Cardiac muscle cell (in vitro differentiated cells and primary cell): ENCODE data around the gene DOK7. TPM values are rescaled to one million over a fixed set of nuclear protein-coding genes. Genes with fewer than 3 reads are reported as not detected.
A peak's percentile ranks its signal among the peaks of the same experiment; 100 is the strongest.

ENCODE experiments used
- DNase-seq, 2 donors: peaks; one replicate each; pipeline versions ENCODE4 v3.0.0 to v3.0.0-alpha.2; 2010 to 2017; ENCODE audit warnings: low read depth in 1 of 2, low spot score in 1 of 2
- H3K27ac ChIP-seq: fragments of 200-600 bp; sonication (generic); 2 replicates; pipeline ENCODE4 v1.5.1; 2016
- H3K27me3 ChIP-seq: fragments of 200-600 bp; sonication (generic); 2 replicates; pipeline ENCODE4 v1.6.0; 2016; ENCODE audit warnings: control low read depth
- H3K36me3 ChIP-seq: fragments of 200-600 bp; sonication (generic); 2 replicates; pipeline ENCODE4 v1.5.1; 2016; ENCODE audit warnings: control low read depth
- H3K4me1 ChIP-seq: fragments of 200-600 bp; sonication (generic); 2 replicates; pipeline ENCODE4 v1.8.1; 2017; ENCODE audit warnings: low read depth, mild to moderate bottlenecking, mixed run types
- H3K4me3 ChIP-seq: fragments of 200-600 bp; sonication (generic); 2 replicates; pipeline ENCODE4 v1.5.1; 2016; ENCODE audit warnings: mild to moderate bottlenecking
- H3K9me3 ChIP-seq: fragments of 200-600 bp; sonication (generic); 2 replicates; pipeline ENCODE4 v1.5.1; 2017; ENCODE audit warnings: low read depth, mild to moderate bottlenecking, control low read depth
- polyA plus RNA-seq: library from polyadenylated mRNA; unstranded; fragments of >200 nt; fragmentation: Nextera tagmentation; extraction: Ambion mirVana; gene quantifications from 2 replicates; pipeline ENCODE4 v1.2.1, GENCODE V29; 2016
- total RNA-seq: library from RNA; depleted of rRNA; stranded (reverse); fragments of >200 nt; gene quantifications from 2 replicates; pipeline ENCODE4 v1.2.3, GENCODE V29; 2016
- TF ChIP-seq, protein P1 (sequence below): IDR thresholded peaks from 2 replicates; pipeline ENCODE4 v1.5.1; 2012; ENCODE audit warnings: low read depth, mild to moderate bottlenecking, low read length

DOK7 gene
- total and polyA plus RNA-seq, 2 experiments from 2014 or later: 14.4 to 18.0 TPM

DNA sequence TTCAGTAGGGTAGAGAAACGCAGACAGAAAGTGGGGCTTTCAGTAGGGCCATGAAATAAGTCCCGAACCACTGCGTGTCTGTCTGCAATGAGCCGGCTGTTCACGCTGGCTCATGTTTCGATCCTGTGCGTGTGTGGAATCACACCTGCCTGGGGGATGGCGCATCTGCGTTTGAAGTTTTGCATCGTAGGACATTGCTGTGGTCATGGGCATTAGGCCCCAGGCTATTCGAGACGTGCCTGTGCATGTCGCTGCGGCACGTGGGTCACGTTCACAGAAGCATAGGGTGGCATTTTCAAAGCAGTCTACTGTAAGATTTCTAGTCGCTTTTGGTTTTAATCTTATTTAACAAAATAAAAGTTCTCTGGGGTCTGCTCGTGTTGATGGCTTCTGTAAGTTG, 46.8 kb upstream of the DOK7 start:
- no peaks in the 10 kb centered on the region for H3K9me3 ChIP-seq
- DNase-seq: no peak
- H3K4me1 ChIP-seq: peaks cover 3% of the 10 kb centered on the region
- peaks cover 7% of the 10 kb centered on the region for H3K36me3 ChIP-seq
- no peak overlapping the region for H3K27ac ChIP-seq
- no peaks in the 10 kb centered on the region for H3K27me3 ChIP-seq
- H3K4me3 ChIP-seq: no peak overlapping the region
- TF ChIP-seq, protein P1, sequence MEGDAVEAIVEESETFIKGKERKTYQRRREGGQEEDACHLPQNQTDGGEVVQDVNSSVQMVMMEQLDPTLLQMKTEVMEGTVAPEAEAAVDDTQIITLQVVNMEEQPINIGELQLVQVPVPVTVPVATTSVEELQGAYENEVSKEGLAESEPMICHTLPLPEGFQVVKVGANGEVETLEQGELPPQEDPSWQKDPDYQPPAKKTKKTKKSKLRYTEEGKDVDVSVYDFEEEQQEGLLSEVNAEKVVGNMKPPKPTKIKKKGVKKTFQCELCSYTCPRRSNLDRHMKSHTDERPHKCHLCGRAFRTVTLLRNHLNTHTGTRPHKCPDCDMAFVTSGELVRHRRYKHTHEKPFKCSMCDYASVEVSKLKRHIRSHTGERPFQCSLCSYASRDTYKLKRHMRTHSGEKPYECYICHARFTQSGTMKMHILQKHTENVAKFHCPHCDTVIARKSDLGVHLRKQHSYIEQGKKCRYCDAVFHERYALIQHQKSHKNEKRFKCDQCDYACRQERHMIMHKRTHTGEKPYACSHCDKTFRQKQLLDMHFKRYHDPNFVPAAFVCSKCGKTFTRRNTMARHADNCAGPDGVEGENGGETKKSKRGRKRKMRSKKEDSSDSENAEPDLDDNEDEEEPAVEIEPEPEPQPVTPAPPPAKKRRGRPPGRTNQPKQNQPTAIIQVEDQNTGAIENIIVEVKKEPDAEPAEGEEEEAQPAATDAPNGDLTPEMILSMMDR: no peak

DNA sequence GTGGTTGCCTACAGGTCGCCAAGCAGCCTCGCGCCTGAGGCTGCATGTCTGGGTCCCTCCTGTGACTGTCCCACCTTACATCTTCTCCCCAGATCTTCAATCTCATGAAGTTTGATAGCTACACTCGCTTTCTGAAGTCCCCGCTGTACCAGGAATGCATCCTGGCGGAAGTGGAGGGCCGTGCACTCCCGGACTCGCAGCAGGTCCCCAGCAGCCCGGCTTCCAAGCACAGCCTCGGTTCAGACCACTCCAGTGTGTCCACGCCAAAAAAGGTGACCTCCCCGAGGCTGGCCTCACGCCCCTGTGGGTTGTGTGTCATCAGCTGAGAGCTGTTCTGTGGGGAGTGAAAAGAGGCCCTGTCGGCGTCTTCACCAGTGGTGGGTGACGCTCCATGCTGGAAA, 46.3 kb upstream of the DOK7 start:
- Histone ChIP-seq H3K9me3 (no peaks in the 10 kb centered on the region), H3K36me3 (peaks cover 7% of the 10 kb centered on the region), H3K4me3 (no peak overlapping the region), H3K4me1 (peaks cover 3% of the 10 kb centered on the region), H3K27ac (no peak overlapping the region), H3K27me3 (no peaks in the 10 kb centered on the region)
- TF ChIP-seq, protein P1: no peak
- no peak for DNase-seq

DNA sequence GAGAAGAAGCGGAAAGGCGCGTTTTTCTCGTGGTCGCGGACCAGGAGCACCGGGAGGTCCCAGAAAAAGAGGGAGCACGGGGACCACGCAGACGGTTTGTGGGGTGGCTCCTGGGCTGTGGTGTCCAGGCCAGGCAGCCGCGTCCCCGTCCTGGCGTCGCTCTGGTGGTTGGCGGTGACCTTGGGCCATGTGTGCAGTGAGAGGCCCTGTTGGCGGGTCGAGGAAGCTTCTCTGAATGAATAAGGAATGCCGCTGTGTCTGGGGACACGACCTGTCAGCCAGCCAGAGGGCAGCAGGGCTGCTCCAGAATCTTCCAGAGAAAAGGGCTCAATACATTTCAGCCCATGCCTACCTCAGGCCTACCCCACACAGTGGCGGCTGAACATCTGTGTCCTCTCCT, 45.7 kb upstream of the DOK7 start:
- no peaks in the 10 kb centered on the region for H3K27me3 ChIP-seq
- no peaks in the 10 kb centered on the region for H3K9me3 ChIP-seq
- no peak overlapping the region for H3K4me3 ChIP-seq
- DNase-seq: no peak
- H3K36me3 ChIP-seq: peaks cover 7% of the 10 kb centered on the region
- H3K4me1 ChIP-seq: no peaks in the 10 kb centered on the region
- H3K27ac ChIP-seq: no peak overlapping the region
- TF ChIP-seq, protein P1: no peak

DNA sequence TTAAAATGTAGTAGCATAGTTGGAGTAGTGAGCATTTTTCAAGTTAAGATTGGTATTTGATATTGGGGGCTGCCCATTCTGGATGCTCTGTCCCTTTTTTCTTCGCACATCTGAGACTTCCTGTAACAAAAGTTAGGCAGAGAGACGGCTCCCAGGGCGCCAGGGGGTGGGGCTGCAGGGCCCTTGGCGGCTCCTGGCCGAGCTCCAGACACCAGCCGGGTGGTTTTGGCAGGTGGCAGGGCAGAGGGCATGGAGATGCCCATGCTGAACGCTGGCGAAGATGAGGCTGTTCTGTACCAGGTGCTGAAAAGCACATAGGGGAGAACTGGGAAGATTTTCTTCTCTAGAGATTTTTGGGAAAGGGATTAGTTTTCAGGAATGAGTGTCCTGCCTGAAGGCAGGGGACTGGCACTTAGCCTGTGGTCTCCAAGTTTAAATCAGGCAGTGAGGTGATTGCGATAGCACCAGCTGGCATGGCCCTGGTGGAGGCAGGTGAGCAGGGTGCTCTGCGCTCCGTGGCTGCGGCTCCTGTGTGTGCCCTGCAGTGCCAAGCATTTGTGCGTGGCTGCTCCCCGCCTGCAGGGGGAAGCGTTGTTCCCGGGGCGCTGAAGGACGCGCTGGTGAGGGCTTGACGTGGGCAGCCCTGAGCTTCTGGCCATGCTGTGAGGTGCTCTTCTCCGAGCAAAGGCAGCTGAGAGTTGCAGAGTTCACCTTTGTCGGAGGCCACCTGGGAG, 44.9 kb upstream of the DOK7 start:
- Histone ChIP-seq H3K9me3 (no peaks in the 10 kb centered on the region), H3K4me1 (no peaks in the 10 kb centered on the region), H3K27me3 (no peaks in the 10 kb centered on the region), H3K4me3 (no peak overlapping the region), H3K27ac (no peak overlapping the region), H3K36me3 (peaks cover 7% of the 10 kb centered on the region)
- DNase-seq: no peak
- TF ChIP-seq, protein P1: peak; percentile 11

DNA sequence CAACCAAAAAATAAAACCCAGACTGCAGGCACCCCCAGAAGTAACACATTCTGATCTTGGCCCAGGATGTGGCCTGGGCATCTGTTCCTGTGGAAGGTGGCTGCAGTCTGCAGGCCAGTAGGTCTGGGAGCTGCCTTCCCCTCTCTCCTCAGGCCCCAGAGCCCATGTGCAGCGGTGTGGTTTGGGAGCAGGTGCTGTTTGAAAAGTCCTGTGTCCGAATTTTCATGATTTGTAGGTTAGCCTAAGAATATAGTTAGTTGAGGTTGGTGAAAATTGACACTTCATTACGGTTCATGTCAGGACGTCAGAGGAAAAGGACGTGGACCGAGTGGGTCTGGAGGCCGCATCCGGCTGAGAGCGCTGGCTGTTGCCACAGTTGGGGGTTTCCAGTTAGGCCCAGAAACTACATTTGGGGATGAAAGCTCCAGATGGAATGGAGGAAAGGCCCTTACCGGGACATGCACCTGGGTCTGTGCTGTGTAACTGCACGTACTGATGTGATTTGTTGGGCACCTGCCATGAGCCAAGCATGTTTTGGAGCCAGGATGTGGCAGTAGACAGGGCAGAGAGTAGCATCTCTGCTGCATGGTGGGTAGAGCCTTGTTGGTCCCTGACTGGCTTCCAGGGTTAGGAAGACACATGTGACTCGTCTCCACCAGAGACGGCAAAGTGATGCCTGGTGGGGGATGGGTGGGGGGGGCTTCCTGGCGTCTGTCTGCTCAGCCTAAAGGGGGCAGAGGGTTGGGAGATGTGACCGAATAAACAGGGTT, 43.1 kb upstream of the DOK7 start:
- no peak overlapping the region for H3K27ac ChIP-seq
- H3K9me3 ChIP-seq: no peaks in the 10 kb centered on the region
- H3K4me3 ChIP-seq: no peak overlapping the region
- H3K27me3 ChIP-seq: no peaks in the 10 kb centered on the region
- DNase-seq: no peak
- TF ChIP-seq, protein P1: no peak
- H3K4me1 ChIP-seq: no peaks in the 10 kb centered on the region
- peaks cover 7% of the 10 kb centered on the region for H3K36me3 ChIP-seq
